ENCODE results near the gene ZFAND2A.

Gene ZFAND2A

GRCh38 chr7:1104516-1105179 lies 55.3 kb downstream of the ZFAND2A start:
- no peak for DNase-seq

DNA sequence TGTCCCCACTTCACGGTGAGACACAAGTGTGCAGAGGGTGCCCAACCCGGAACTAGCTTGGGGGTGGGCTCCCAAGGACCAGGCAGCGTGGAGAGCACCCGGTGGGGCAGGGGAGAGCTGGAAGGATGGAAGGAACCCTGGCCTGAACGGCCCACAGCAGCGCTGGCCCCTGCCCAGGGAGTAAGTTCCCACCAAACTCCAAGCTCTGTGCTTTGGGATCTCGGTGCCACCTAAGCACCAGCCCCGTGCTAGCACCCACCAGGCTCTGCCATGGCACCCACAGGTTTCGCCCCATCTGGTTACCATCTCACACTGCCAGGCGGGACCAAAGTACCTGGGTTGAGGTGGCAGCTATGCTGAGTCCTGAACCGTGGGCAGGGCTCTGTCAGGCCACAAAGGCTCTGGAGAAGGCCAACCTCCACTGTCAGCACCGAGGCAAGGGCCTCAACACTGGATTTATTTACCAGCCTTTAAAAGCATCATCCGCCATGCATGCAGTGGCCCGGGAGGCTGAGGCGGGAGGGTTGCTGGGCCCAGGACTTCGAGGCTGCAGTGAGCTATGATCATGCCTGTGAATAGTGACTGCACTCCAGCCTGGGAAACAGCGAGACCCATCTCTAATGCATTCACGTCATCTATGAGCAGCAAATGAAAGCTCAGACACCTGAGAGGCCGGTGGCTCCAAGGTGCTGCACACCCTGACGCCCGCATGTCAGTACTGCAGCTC lies 56.0 kb downstream of the ZFAND2A start:
- no peak for DNase-seq

GRCh38 chr7:1103009-1103788 lies 56.8 kb downstream of the ZFAND2A start:
- DNase-seq: no peak

All from fibroblast of upper back skin (primary cell).